Neuronal stem cell (in vitro differentiated cells): ENCODE measurements around the gene KCTD21.

Experiments
- DNase-seq: peaks from one replicate; pipeline ENCODE4 v3.0.0-alpha.2; 2013; ENCODE audit warnings: low spot score
- H2AFZ ChIP-seq: one replicate; pipeline ENCODE4 v1.6.1; 2013; ENCODE audit warnings: mild to moderate bottlenecking, low read length, inconsistent platforms
- H2AK5ac ChIP-seq: 2 replicates; pipeline ENCODE4 v1.6.1; 2013; ENCODE audit warnings: low read depth, mild to moderate bottlenecking, inconsistent platforms, low read length, moderate library complexity, mixed read lengths
- H2BK120ac ChIP-seq: 2 replicates; pipeline ENCODE4 v1.6.1; 2013; ENCODE audit warnings: low read depth, mild to moderate bottlenecking, inconsistent platforms, low read length, moderate library complexity, mixed read lengths
- H2BK12ac ChIP-seq: one replicate; pipeline ENCODE4 v1.6.1; 2013; ENCODE audit warnings: low read length, inconsistent platforms
- H2BK15ac ChIP-seq: 2 replicates; pipeline ENCODE4 v1.6.1; 2013; ENCODE audit warnings: mild to moderate bottlenecking, low read length, inconsistent platforms, mixed read lengths
- H2BK5ac ChIP-seq: one replicate; pipeline ENCODE4 v1.6.1; 2013; ENCODE audit warnings: inconsistent platforms, mild to moderate bottlenecking, low read length, moderate library complexity
- H3K14ac ChIP-seq: one replicate; pipeline ENCODE4 v1.6.1; 2013; ENCODE audit warnings: low read length, inconsistent platforms
- H3K18ac ChIP-seq: 2 replicates; pipeline ENCODE4 v1.6.1; 2013; ENCODE audit warnings: low read length, inconsistent platforms
- H3K23ac ChIP-seq: 2 replicates; pipeline ENCODE4 v1.6.1; 2013; ENCODE audit warnings: low read depth, mild to moderate bottlenecking, mixed read lengths, low read length, inconsistent platforms; ENCODE audit not compliant: poor library complexity
- H3K27ac ChIP-seq: replicated peaks from 3 replicates; pipeline ENCODE4 v1.5.1; 2013; ENCODE audit warnings: low read length, inconsistent platforms
- H3K27me3 ChIP-seq, 3 experiments: 2 replicates each; pipeline ENCODE4 v1.6.1; 2013; ENCODE audit warnings: low read length in 3 of 3, mild to moderate bottlenecking in 2 of 3, inconsistent platforms in 1 of 3, low read depth in 1 of 3, mixed read lengths in 1 of 3, moderate library complexity in 1 of 3; ENCODE audit not compliant: control insufficient read depth in 3 of 3, insufficient read depth in 3 of 3
- H3K36me3 ChIP-seq, 2 donors: replicated peaks in 1 of 2; 2 replicates each; pipeline ENCODE4 v1.6.1; 2013; ENCODE audit warnings: low read length in 2 of 2; ENCODE audit not compliant: control insufficient read depth in 2 of 2, insufficient read depth in 2 of 2
- H3K4ac ChIP-seq: 2 replicates; pipeline ENCODE4 v1.6.1; 2013; ENCODE audit warnings: inconsistent platforms, mild to moderate bottlenecking, low read length, moderate library complexity
- H3K4me1 ChIP-seq, 2 donors: 1 replicate in 1 of 2; 2 replicates in 1 of 2; pipeline ENCODE4 v1.6.1; 2013; ENCODE audit warnings: low read length in 2 of 2, low read depth in 1 of 2; ENCODE audit not compliant: control insufficient read depth in 2 of 2, insufficient read depth in 1 of 2
- H3K4me2 ChIP-seq: one replicate; pipeline ENCODE4 v1.6.1; 2013; ENCODE audit warnings: mild to moderate bottlenecking, low read length, inconsistent platforms; ENCODE audit not compliant: insufficient read depth, poor library complexity, severe bottlenecking
- H3K4me3 ChIP-seq, 2 donors: 2 replicates each; pipeline ENCODE4 v1.5.1; 2013; ENCODE audit warnings: low read length in 2 of 2, mild to moderate bottlenecking in 2 of 2, inconsistent platforms in 1 of 2, moderate library complexity in 1 of 2
- H3K79me1 ChIP-seq: one replicate; pipeline ENCODE4 v1.6.1; 2013; ENCODE audit warnings: low read depth, mild to moderate bottlenecking, inconsistent platforms, low read length, moderate library complexity
- H3K9ac ChIP-seq: one replicate; pipeline ENCODE4 v1.6.1; 2013; ENCODE audit warnings: mild to moderate bottlenecking, low read depth, low read length, inconsistent platforms; ENCODE audit not compliant: poor library complexity
- H3K9me3 ChIP-seq, 2 donors: replicated peaks in 1 of 2; 2 replicates each; pipeline versions ENCODE3 to v1.6.1; 2013; ENCODE audit warnings: low read length in 2 of 2, mild to moderate bottlenecking in 2 of 2, inconsistent platforms in 1 of 2, low read depth in 1 of 2, mixed read lengths in 1 of 2, moderate library complexity in 1 of 2; ENCODE audit not compliant: control insufficient read depth in 2 of 2, insufficient read depth in 1 of 2
- H4K8ac ChIP-seq: one replicate; pipeline ENCODE4 v1.6.1; 2013; ENCODE audit warnings: low read depth, mild to moderate bottlenecking, inconsistent platforms, low read length, moderate library complexity
- H4K91ac ChIP-seq: one replicate; pipeline ENCODE4 v1.6.1; 2013; ENCODE audit warnings: low read length, low read depth, mild to moderate bottlenecking, inconsistent platforms; ENCODE audit not compliant: poor library complexity
- WGBS, 2 donors: extraction: QIAGEN DNeasy Blood & Tissue Kit; methylation state at CpG; one replicate each; pipeline ENCODE4 v1.1.7; 2013; ENCODE audit warnings: missing lambda C conversion rate in 2 of 2, mixed read lengths in 1 of 2; ENCODE audit not compliant: insufficient read length in 2 of 2, insufficient replicate concordance in 1 of 2; ENCODE audit errors: extremely low coverage in 2 of 2; 5-methylcytosine and 5-hydroxymethylcytosine counted together

Gene KCTD21

GRCh38 chr11:78220218-78221157 is 32.1 kb upstream of the KCTD21 start:
- Histone ChIP-seq H3K27ac (no peak overlapping the region), H3K23ac (no peak overlapping the region), H3K79me1 (no peaks in the 10 kb centered on the region), H3K4me3 (no peak overlapping the region), H3K4me1 (no peaks in the 10 kb centered on the region), H3K9ac (no peak overlapping the region), H3K18ac (no peak overlapping the region), H2BK12ac (no peak overlapping the region), H3K9me3 (no peaks in the 10 kb centered on the region), H2BK120ac (no peak overlapping the region), H3K14ac (no peak overlapping the region), H2AK5ac (no peak overlapping the region), H3K36me3 (peaks cover 68 to 93% of the 10 kb centered on the region in 2 donors), H2BK15ac (no peak overlapping the region), H2BK5ac (no peak overlapping the region), H4K91ac (no peak overlapping the region), H2AFZ (no peak overlapping the region), H3K4ac (no peak overlapping the region), H4K8ac (no peak overlapping the region), H3K4me2 (no peak overlapping the region), H3K27me3 (peaks cover 0 to 3% (median 0%) of the 10 kb centered on the region in 3 experiments)
- no CpG with 5 or more reads among the region's 14 CpGs for WGBS, 2 donors
- no peak for DNase-seq

GRCh38 chr11:78219493-78220217 is 31.2 kb upstream of the KCTD21 start:
- no peak overlapping the region for H3K27ac ChIP-seq
- H3K79me1 ChIP-seq, result no peaks in the 10 kb centered on the region
- DNase-seq, result no peak
- H3K14ac ChIP-seq, result no peak overlapping the region
- no peak overlapping the region for H4K91ac ChIP-seq
- H3K9ac ChIP-seq, result no peak overlapping the region
- no peak overlapping the region for H3K4me3 ChIP-seq
- no CpG with 5 or more reads among the region's 7 CpGs for WGBS, 2 donors
- no peak overlapping the region for H3K4me2 ChIP-seq
- no peak overlapping the region for H2BK5ac ChIP-seq
- H3K4ac ChIP-seq, result no peak overlapping the region
- H2BK120ac ChIP-seq, result no peak overlapping the region
- H2AK5ac ChIP-seq, result no peak overlapping the region
- no peak overlapping the region for H2AFZ ChIP-seq
- peaks cover 62 to 93% of the 10 kb centered on the region in 2 donors for H3K36me3 ChIP-seq
- no peak overlapping the region for H4K8ac ChIP-seq
- H3K27me3 ChIP-seq, result peaks cover 0 to 3% (median 0%) of the 10 kb centered on the region in 3 experiments
- no peak overlapping the region for H2BK12ac ChIP-seq
- H3K23ac ChIP-seq, result no peak overlapping the region
- H3K18ac ChIP-seq, result no peak overlapping the region
- H3K9me3 ChIP-seq, result no peaks in the 10 kb centered on the region
- no peak overlapping the region for H2BK15ac ChIP-seq
- no peaks in the 10 kb centered on the region for H3K4me1 ChIP-seq

DNA sequence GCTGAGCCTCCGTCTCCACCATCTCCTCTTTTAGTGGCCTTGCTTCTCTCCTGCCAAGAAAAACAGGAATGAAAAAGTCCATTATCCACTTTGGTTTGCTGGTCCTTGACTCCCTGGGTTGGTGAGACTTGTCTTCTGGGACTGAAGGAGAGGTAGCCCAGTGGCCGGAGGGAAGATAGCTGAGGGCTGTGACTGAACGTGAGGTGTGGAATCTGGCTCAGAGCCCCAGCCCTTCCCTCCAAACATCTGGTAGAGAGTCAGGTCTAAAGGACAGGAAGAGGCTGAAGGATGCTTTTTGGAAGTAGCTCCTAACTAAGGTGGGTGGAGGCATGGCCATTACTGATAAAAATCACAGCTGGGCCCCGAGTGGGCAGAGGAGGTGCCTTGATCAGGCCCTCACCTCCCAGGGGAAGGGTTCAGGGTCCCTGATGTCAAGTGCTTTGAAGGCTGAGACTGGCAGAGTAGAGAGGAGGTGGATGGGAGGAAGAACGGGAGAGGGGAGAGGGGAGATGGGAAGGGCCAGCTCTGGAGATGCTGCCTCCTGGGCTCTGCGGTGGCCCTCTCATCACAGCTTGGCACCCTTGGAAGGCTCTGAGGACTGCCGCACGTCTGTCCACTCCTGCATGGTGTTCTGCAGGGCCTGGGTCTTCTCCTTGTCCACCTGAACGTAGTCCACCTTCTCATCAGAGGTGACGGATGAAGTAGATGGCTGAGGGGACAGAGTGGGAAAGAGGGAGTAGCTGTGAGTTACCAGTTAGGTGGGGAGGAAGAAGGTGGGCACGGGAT is 30.5 kb upstream of the KCTD21 start:
- no peak overlapping the region for H3K9ac ChIP-seq
- H3K36me3 ChIP-seq, result peaks cover 60 to 92% of the 10 kb centered on the region in 2 donors
- H2AFZ ChIP-seq, result no peak overlapping the region
- H3K9me3 ChIP-seq, result no peaks in the 10 kb centered on the region
- no peak overlapping the region for H3K18ac ChIP-seq
- peaks cover 0 to 2% (median 0%) of the 10 kb centered on the region in 3 experiments for H3K27me3 ChIP-seq
- H2BK15ac ChIP-seq, result no peak overlapping the region
- no peak overlapping the region for H2BK120ac ChIP-seq
- no peaks in the 10 kb centered on the region for H3K79me1 ChIP-seq
- no peak overlapping the region for H3K23ac ChIP-seq
- H2BK12ac ChIP-seq, result no peak overlapping the region
- peaks cover 0 to 4% of the 10 kb centered on the region in 2 donors for H3K4me1 ChIP-seq
- no peak overlapping the region for H2BK5ac ChIP-seq
- H2AK5ac ChIP-seq, result no peak overlapping the region
- H3K4me3 ChIP-seq, result no peak overlapping the region
- H3K4ac ChIP-seq, result no peak overlapping the region
- no peak for DNase-seq
- H4K91ac ChIP-seq, result peak overlapping the region; percentile 5
- WGBS, 2 donors, result no CpG with 5 or more reads among the region's 11 CpGs
- H4K8ac ChIP-seq, result no peak overlapping the region
- H3K14ac ChIP-seq, result no peak overlapping the region
- no peak overlapping the region for H3K4me2 ChIP-seq
- H3K27ac ChIP-seq, result no peak overlapping the region
